ENCODE results near the gene WDR46. TPM values are rescaled to one million over a fixed set of nuclear protein-coding genes. Genes with fewer than 3 reads are reported as not detected.

Gene WDR46
- total RNA-seq, 1 experiment from 2014 or later: 90.6 TPM

GRCh38 chr6:33292996-33293682 is 4.1 kb upstream of the WDR46 start:
- peaks cover 36% of the 10 kb centered on the region for H3K79me2 ChIP-seq (ENCODE audit: insufficient read depth, low read length)
- BruUV-seq (replicated peaks): no TSS peak
- intact Hi-C loops (cut with micrococcal nuclease): no loop called here
- H3K27ac ChIP-seq (ENCODE audit: low read depth, low read length): no peak overlapping the region
- CTCF ChIA-PET: no interaction called here
- POLR2A ChIA-PET: no interaction called here
- H4K20me1 ChIP-seq (ENCODE audit: insufficient read depth): no peaks in the 10 kb centered on the region
- H3K9me3 ChIP-seq (ENCODE audit: control insufficient read depth in 1 of 2, insufficient read depth in 1 of 2, low read depth in 1 of 2, low read length in 2 of 2): no peaks in the 10 kb centered on the region
- H3K36me3 ChIP-seq (ENCODE audit: control insufficient read depth in 1 of 2, insufficient read depth in 2 of 2, low read length in 2 of 2): peaks cover 11 to 12% of the 10 kb centered on the region in 2 experiments; a peak in 3 of 4 replicates
- H3K4me1 ChIP-seq (ENCODE audit: control insufficient read depth in 1 of 2, insufficient read depth in 2 of 2, low read length in 2 of 2): peaks cover 12 to 25% of the 10 kb centered on the region in 2 experiments
- no peak overlapping the region for H3K9ac ChIP-seq (ENCODE audit: low read length)
- H2AFZ ChIP-seq (ENCODE audit: low read depth, low read length, poor library complexity, severe bottlenecking): no peak overlapping the region
- ATAC-seq (no peak), DNase-seq (ENCODE audit: low read depth, low spot score) (no peak)
- H3K27me3 ChIP-seq (ENCODE audit: insufficient read depth, low read length): no peaks in the 10 kb centered on the region
- no peak overlapping the region for H3K4me2 ChIP-seq (ENCODE audit: low read length)
- H3K4me3 ChIP-seq (replicated peaks in 1 of 2; ENCODE audit: low read depth in 1 of 2, low read length in 2 of 2): no peak overlapping the region
- TF ChIP-seq POLR2AphosphoS5 (IDR thresholded peaks at IDR 0.05; ENCODE audit: low read depth, low read length) (peak; percentile 6; the same call in 1 of the 2 replicates), FOSL1 (IDR thresholded peaks at IDR 0.05; ENCODE audit: low read depth) (no peak)
- RAD21 ChIA-PET (ENCODE audit: low non-redundant PET in 1 of 2, low total read pairs in 2 of 2, uncharacterized antibody in 2 of 2, unreplicated experiment in 2 of 2): no interaction called here
- H3K9me2 ChIP-seq (ENCODE audit: insufficient read depth): no peaks in the 10 kb centered on the region

- CTCF ChIA-PET: no interaction called here
- intact Hi-C loops (cut with micrococcal nuclease): no loop called here
These were observed 1.4 kb upstream of the WDR46 start for GRCh38 chr6:33290459-33290858.

More at GRCh38 chr6:33290459-33290858, 1.4 kb upstream of the WDR46 start:
- ATAC-seq: no peak
- no peaks in the 10 kb centered on the region for H4K20me1 ChIP-seq (ENCODE audit: insufficient read depth)
- no peaks in the 10 kb centered on the region for H3K27me3 ChIP-seq (ENCODE audit: insufficient read depth, low read length)
- ChIA-PET RAD21 (ENCODE audit: low non-redundant PET in 1 of 2, low total read pairs in 2 of 2, uncharacterized antibody in 2 of 2, unreplicated experiment in 2 of 2) (interaction anchor here in 1 of 2 experiments (0.5 kb wide), 1 partner anchor 43 kb away, joined by 4 read pairs; no protein-coding TSS in a partner anchor), POLR2A (interaction anchor here (1.4 kb wide), 1 partner anchor 9 kb away, joined by 4 read pairs; the partner anchor contains the start of gene RGL2)
- peak overlapping the region; percentile 90 for H3K9ac ChIP-seq (ENCODE audit: low read length)
- H3K27ac ChIP-seq (ENCODE audit: low read depth, low read length): peak overlapping the region; percentile 67
- peak overlapping the region; percentile 96 for H3K4me2 ChIP-seq (ENCODE audit: low read length)
- peaks cover 19 to 26% of the 10 kb centered on the region in 2 experiments; a peak in 3 of 4 replicates for H3K36me3 ChIP-seq (ENCODE audit: control insufficient read depth in 1 of 2, insufficient read depth in 2 of 2, low read length in 2 of 2)
- no peaks in the 10 kb centered on the region for H3K9me3 ChIP-seq (ENCODE audit: control insufficient read depth in 1 of 2, insufficient read depth in 1 of 2, low read depth in 1 of 2, low read length in 2 of 2)
- no peaks in the 10 kb centered on the region for H3K9me2 ChIP-seq (ENCODE audit: insufficient read depth)
- no peak for DNase-seq (ENCODE audit: low read depth, low spot score)
- H3K4me3 ChIP-seq (replicated peaks in 1 of 2; ENCODE audit: low read depth in 1 of 2, low read length in 2 of 2): peak overlapping the region; percentile 97
- TF ChIP-seq ZNF274 (IDR thresholded peaks at IDR 0.05; ENCODE audit: low read depth, low read length) (no peak), POLR2AphosphoS5 (IDR thresholded peaks at IDR 0.05; ENCODE audit: low read depth, low read length) (no peak), ATF3 (IDR thresholded peaks at IDR 0.05) (no peak), RAD21 (IDR thresholded peaks at IDR 0.05; ENCODE audit: low read depth) (no peak), SP1 (IDR thresholded peaks at IDR 0.05; ENCODE audit: low read depth) (no peak), CBX3 (IDR thresholded peaks at IDR 0.05; ENCODE audit: low read depth) (no peak), SRF (IDR thresholded peaks at IDR 0.05; ENCODE audit: low read depth) (no peak), CTCF (IDR thresholded peaks at IDR 0.05 in 2 of 3, conservative IDR thresholded peaks at IDR 0.05 in 1 of 3; ENCODE audit: borderline replicate concordance in 1 of 3, insufficient read depth in 1 of 3, low read depth in 2 of 3, low read length in 2 of 3) (no peak), POLR2A (IDR thresholded peaks at IDR 0.05; ENCODE audit: borderline replicate concordance, extremely low read depth, insufficient read depth, insufficient read length) (no peak)
- TF ChIP-seq, protein P1, sequence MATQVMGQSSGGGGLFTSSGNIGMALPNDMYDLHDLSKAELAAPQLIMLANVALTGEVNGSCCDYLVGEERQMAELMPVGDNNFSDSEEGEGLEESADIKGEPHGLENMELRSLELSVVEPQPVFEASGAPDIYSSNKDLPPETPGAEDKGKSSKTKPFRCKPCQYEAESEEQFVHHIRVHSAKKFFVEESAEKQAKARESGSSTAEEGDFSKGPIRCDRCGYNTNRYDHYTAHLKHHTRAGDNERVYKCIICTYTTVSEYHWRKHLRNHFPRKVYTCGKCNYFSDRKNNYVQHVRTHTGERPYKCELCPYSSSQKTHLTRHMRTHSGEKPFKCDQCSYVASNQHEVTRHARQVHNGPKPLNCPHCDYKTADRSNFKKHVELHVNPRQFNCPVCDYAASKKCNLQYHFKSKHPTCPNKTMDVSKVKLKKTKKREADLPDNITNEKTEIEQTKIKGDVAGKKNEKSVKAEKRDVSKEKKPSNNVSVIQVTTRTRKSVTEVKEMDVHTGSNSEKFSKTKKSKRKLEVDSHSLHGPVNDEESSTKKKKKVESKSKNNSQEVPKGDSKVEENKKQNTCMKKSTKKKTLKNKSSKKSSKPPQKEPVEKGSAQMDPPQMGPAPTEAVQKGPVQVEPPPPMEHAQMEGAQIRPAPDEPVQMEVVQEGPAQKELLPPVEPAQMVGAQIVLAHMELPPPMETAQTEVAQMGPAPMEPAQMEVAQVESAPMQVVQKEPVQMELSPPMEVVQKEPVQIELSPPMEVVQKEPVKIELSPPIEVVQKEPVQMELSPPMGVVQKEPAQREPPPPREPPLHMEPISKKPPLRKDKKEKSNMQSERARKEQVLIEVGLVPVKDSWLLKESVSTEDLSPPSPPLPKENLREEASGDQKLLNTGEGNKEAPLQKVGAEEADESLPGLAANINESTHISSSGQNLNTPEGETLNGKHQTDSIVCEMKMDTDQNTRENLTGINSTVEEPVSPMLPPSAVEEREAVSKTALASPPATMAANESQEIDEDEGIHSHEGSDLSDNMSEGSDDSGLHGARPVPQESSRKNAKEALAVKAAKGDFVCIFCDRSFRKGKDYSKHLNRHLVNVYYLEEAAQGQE (IDR thresholded peaks at IDR 0.05; ENCODE audit: low read depth): no peak
- H3K79me2 ChIP-seq (ENCODE audit: insufficient read depth, low read length): peaks cover 53% of the 10 kb centered on the region
- BruUV-seq (replicated peaks): no TSS peak
- H3K4me1 ChIP-seq (ENCODE audit: control insufficient read depth in 1 of 2, insufficient read depth in 2 of 2, low read length in 2 of 2): peaks cover 10 to 15% of the 10 kb centered on the region in 2 experiments
- H2AFZ ChIP-seq (ENCODE audit: low read depth, low read length, poor library complexity, severe bottlenecking): no peak overlapping the region

All from HCT116 (cell line).